Esophagus muscularis mucosa (tissue), 4 donors: ENCODE measurements around the gene ERBB4. TPM values are rescaled to one million over a fixed set of nuclear protein-coding genes. Genes with fewer than 3 reads are reported as not detected.

ENCODE experiments used
- DNase-seq: peaks from one replicate; pipeline ENCODE4 v3.0.0-alpha.2; 2017; ENCODE audit errors: extremely low spot score
- H3K27ac ChIP-seq, 4 donors: fragments of 200-600 bp; sonication (generic); replicated peaks in 1 of 4; 1 replicate in 3 of 4; 2 replicates in 1 of 4; pipeline ENCODE4 v1.5.1; 2016 to 2019; ENCODE audit warnings: mild to moderate bottlenecking in 1 of 4
- H3K27me3 ChIP-seq, 4 donors: fragments of 200-600 bp; sonication (generic); one replicate each; pipeline versions ENCODE4 v1.5.1 to v1.6.0; 2016 to 2019
- H3K36me3 ChIP-seq, 4 donors: fragments of 200-600 bp; sonication (generic); one replicate each; pipeline ENCODE4 v1.5.1; 2016 to 2019
- H3K4me1 ChIP-seq, 4 donors: fragments of 200-600 bp; sonication (generic); one replicate each; pipeline ENCODE4 v1.5.1; 2016 to 2019
- H3K4me3 ChIP-seq, 4 donors: fragments of 200-600 bp; sonication (generic); 1 replicate in 2 of 4; 2 replicates in 2 of 4; pipeline ENCODE4 v1.5.1; 2016 to 2019; ENCODE audit warnings: mild to moderate bottlenecking in 4 of 4, moderate library complexity in 1 of 4
- H3K9me3 ChIP-seq, 4 donors: fragments of 200-600 bp; sonication (generic); 1 replicate in 3 of 4; 2 replicates in 1 of 4; pipeline ENCODE4 v1.5.1; 2016 to 2019
- CTCF ChIP-seq, 3 experiments: fragments of 200-600 bp in 2 of 3; fragments of 450-650 bp in 1 of 3; sonication (generic) in 2 of 3; IDR thresholded peaks; one replicate each; pipeline ENCODE4 v1.5.1; 2017 to 2019; ENCODE audit warnings: antibody characterized with exemption in 3 of 3, mild to moderate bottlenecking in 2 of 3, moderate library complexity in 1 of 3
- EP300 ChIP-seq: sonication (generic); formaldehyde crosslinking; IDR thresholded peaks from one replicate; pipeline ENCODE4 v1.6.1; 2017; ENCODE audit warnings: antibody characterized with exemption
- POLR2A ChIP-seq: fragments of 450-650 bp; IDR thresholded peaks from one replicate; pipeline ENCODE4 v1.6.1; 2017; ENCODE audit warnings: antibody characterized with exemption, moderate library complexity, mild to moderate bottlenecking, low read depth
- POLR2AphosphoS5 ChIP-seq, 2 donors: sonication (generic); formaldehyde crosslinking; IDR thresholded peaks; one replicate each; pipeline ENCODE4 v1.6.1; 2017; ENCODE audit warnings: antibody characterized with exemption in 2 of 2
- WGBS: methylation state at CpG from one replicate; pipeline ENCODE4 v1.1.5; 2018; 5-methylcytosine and 5-hydroxymethylcytosine counted together
- intact Hi-C: fragments of 100-400 bp; cut with DNase I; formaldehyde crosslinking; loops from one replicate; pipeline ENCODE4 v1.15.1; 2023
- total RNA-seq, 4 donors: library from RNA; depleted of rRNA; stranded (reverse); fragments of >200 nt; gene quantifications; one replicate each; pipeline versions ENCODE4 v1.1.0 to v1.2.1, GENCODE V29; 2016

ERBB4 gene
- total RNA-seq, 4 donors from 2014 or later, result under 0.01 to 0.19 (median 0.17) TPM

- TF ChIP-seq EP300 (no peak), POLR2A (no peak), CTCF (IDR thresholded peaks at IDR 0.05) (no peak), POLR2AphosphoS5 (IDR thresholded peaks at IDR 0.05) (no peak)
- Histone ChIP-seq H3K36me3 (no peaks in the 10 kb centered on the region), H3K9me3 (no peaks in the 10 kb centered on the region), H3K4me1 (no peaks in the 10 kb centered on the region), H3K27me3 (no peaks in the 10 kb centered on the region), H3K27ac (no peak overlapping the region), H3K4me3 (no peak overlapping the region)
- no peak for DNase-seq
- intact Hi-C loops, result no loop called here
- WGBS, result 70% methylated on average over 1 of the region's 1 CpG
These were observed 44.1 kb downstream of the ERBB4 start for GRCh38 chr2:212494418-212495020.

GRCh38 chr2:212489719-212490346 lies 48.8 kb downstream of the ERBB4 start:
- TF ChIP-seq CTCF (IDR thresholded peaks at IDR 0.05) (no peak), POLR2A (no peak), POLR2AphosphoS5 (IDR thresholded peaks at IDR 0.05) (no peak)

GRCh38 chr2:212488611-212489010 lies 50.0 kb downstream of the ERBB4 start:
- no peak overlapping the region for H3K27ac ChIP-seq
- no peaks in the 10 kb centered on the region for H3K9me3 ChIP-seq
- no peak for DNase-seq
- H3K27me3 ChIP-seq, result no peaks in the 10 kb centered on the region
- intact Hi-C loops, result no loop called here
- no peaks in the 10 kb centered on the region for H3K36me3 ChIP-seq
- no peak overlapping the region for H3K4me3 ChIP-seq
- WGBS, result 94% methylated on average over 2 of the region's 2 CpGs
- no peaks in the 10 kb centered on the region for H3K4me1 ChIP-seq
- TF ChIP-seq POLR2AphosphoS5 (IDR thresholded peaks at IDR 0.05) (no peak), EP300 (no peak), CTCF (IDR thresholded peaks at IDR 0.05) (no peak)

More at GRCh38 chr2:212489719-212490346, 48.8 kb downstream of the ERBB4 start:
- no peak overlapping the region for H3K27ac ChIP-seq
- intact Hi-C loops, result no loop called here
- no peaks in the 10 kb centered on the region for H3K27me3 ChIP-seq
- 71% methylated on average over 3 of the region's 3 CpGs for WGBS
- no peak overlapping the region for H3K4me3 ChIP-seq
- no peaks in the 10 kb centered on the region for H3K36me3 ChIP-seq
- no peak for DNase-seq
- no peaks in the 10 kb centered on the region for H3K4me1 ChIP-seq
- H3K9me3 ChIP-seq, result no peaks in the 10 kb centered on the region

GRCh38 chr2:212484563-212485080 lies 54.0 kb downstream of the ERBB4 start:
- H3K27ac ChIP-seq, result no peak overlapping the region
- no peak for TF ChIP-seq CTCF (IDR thresholded peaks at IDR 0.05)
- no peak for TF ChIP-seq POLR2A
- no peak for TF ChIP-seq EP300
- no peak for TF ChIP-seq POLR2AphosphoS5 (IDR thresholded peaks at IDR 0.05)
- H3K27me3 ChIP-seq, result no peaks in the 10 kb centered on the region
- H3K4me1 ChIP-seq, result no peaks in the 10 kb centered on the region
- no peak overlapping the region for H3K4me3 ChIP-seq
- 67% methylated on average over 4 of the region's 4 CpGs for WGBS
- H3K9me3 ChIP-seq, result no peaks in the 10 kb centered on the region
- no peak for DNase-seq
- intact Hi-C loops, result no loop called here
- H3K36me3 ChIP-seq, result no peaks in the 10 kb centered on the region
